HG02763 (cell line): ENCODE measurements around the gene SLC7A1.

Experiments
- ATAC-seq: cut with Tn5 transposase; IDR thresholded peaks from one replicate; pipeline ENCODE4 v1.9.1; 2021; ENCODE audit warnings: mild to moderate bottlenecking, moderate library complexity; ENCODE audit not compliant: unreplicated experiment

Gene SLC7A1

GRCh38 chr13:29464105-29464679 is 131.3 kb downstream of the SLC7A1 start:
- no peak for ATAC-seq

- no peak for ATAC-seq
Measured at GRCh38 chr13:29459813-29460355, 135.6 kb downstream of the SLC7A1 start.
